Breast epithelium (tissue), 4 donors: Measurements from ENCODE around the gene CALR. TPM values are rescaled to one million over a fixed set of nuclear protein-coding genes. Genes with fewer than 3 reads are reported as not detected.
A peak's percentile ranks its signal among the peaks of the same experiment; 100 is the strongest.
"Not testable (repeated sequence)": the region's sequence is repeated elsewhere in the genome, so short reads cannot be mapped to it uniquely, and the experiment has no call there.

Experiments used
- DNase-seq, 2 donors: peaks; one replicate each; pipeline ENCODE4 v3.0.0-alpha.2; 2019; ENCODE audit warnings: low spot score in 2 of 2
- H3K27ac ChIP-seq, 2 donors: fragments of 200-600 bp; sonication (generic) in 1 of 2; one replicate each; pipeline ENCODE4 v1.5.1; 2016 to 2019; ENCODE audit warnings: mild to moderate bottlenecking in 1 of 2
- H3K27me3 ChIP-seq, 2 donors: fragments of 200-600 bp; sonication (generic) in 1 of 2; one replicate each; pipeline versions ENCODE4 v1.5.1 to v1.6.0; 2017 to 2019; ENCODE audit warnings: control low read depth in 1 of 2, mild to moderate bottlenecking in 1 of 2
- H3K36me3 ChIP-seq: fragments of 200-600 bp; one replicate; pipeline ENCODE4 v1.5.1; 2019
- H3K4me1 ChIP-seq, 2 donors: fragments of 200-600 bp; sonication (generic); one replicate each; pipeline ENCODE4 v1.5.1; 2016 to 2019; ENCODE audit warnings: control low read depth in 1 of 2
- H3K4me3 ChIP-seq, 3 donors: fragments of 200-600 bp; sonication (generic); 1 replicate in 2 of 3; 2 replicates in 1 of 3; pipeline ENCODE4 v1.5.1; 2016 to 2019; ENCODE audit warnings: mild to moderate bottlenecking in 3 of 3, moderate library complexity in 2 of 3
- H3K9me3 ChIP-seq, 2 donors: fragments of 200-600 bp; sonication (generic) in 1 of 2; one replicate each; pipeline ENCODE4 v1.5.1; 2016 to 2019; ENCODE audit warnings: control low read depth in 1 of 2
- POLR2A ChIP-seq: fragments of 450-650 bp; IDR thresholded peaks from one replicate; pipeline ENCODE4 v1.6.1; 2016; ENCODE audit warnings: antibody characterized with exemption, mild to moderate bottlenecking, moderate library complexity
- POLR2AphosphoS5 ChIP-seq, 3 donors: sonication (generic); formaldehyde crosslinking; IDR thresholded peaks; one replicate each; pipeline ENCODE4 v1.6.1; 2017; ENCODE audit warnings: antibody characterized with exemption in 3 of 3
- intact Hi-C: fragments of 100-400 bp; cut with DNase I; formaldehyde crosslinking; loops from one replicate; pipeline ENCODE4 v1.15.1; 2023; ENCODE audit warnings: low total_unique reads
- total RNA-seq, 3 donors: library from RNA; depleted of rRNA; stranded (reverse); fragments of >200 nt; gene quantifications; one replicate each; pipeline ENCODE4 v1.1.0, GENCODE V29; 2016
- TF ChIP-seq, protein P1 (sequence below), 3 donors: fragments of 450-650 bp; IDR thresholded peaks; one replicate each; pipeline ENCODE4 v1.5.1; 2016 to 2017; ENCODE audit warnings: antibody characterized with exemption in 3 of 3, mild to moderate bottlenecking in 3 of 3, moderate library complexity in 3 of 3

The CALR gene
- total RNA-seq, 3 donors from 2014 or later, result 301 to 410 (median 305) TPM

DNA sequence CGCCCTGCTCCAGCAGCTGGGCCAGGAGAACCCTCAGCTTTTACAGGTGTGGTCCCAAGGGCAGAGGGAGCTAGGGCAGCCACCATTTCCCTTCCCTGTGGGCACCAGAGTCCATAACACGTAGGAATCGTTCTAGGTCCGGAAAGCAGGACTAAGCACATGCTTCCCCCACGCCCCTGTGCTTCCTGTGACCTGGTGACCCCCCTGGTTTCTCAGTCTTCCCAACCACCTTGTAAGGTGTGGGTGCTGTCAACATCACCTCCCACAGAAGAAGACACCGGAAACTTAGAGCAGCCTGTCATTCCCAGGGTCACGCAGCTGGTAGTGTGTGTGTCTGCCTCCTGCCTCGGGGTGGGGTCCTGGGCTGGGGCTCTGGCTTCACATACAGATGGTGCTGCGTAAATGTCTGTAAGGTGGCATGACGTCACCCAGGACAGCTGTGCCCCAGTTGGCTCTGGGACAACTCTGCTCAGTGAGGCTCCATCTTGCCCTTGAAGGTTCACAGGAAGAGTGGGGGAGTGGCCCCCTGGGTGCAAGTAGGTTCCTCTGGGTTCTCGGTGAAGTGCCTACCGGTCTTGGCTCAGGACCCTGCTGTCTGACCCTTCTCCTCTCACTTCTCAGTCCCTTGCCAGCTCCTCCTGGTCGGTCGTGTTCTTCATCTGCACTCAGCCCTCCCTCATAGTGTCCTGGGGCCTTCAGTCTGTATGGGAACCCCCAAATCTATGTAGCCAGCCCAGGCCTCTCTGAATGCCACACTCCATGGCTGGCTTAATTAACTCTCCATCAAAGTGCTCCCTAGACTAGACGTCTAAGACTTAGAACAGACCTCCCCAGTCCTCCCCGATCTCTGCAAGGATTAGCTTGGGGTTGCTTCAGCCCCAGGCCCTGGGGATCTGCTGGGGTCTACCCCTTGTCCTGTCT lies 11.2 kb downstream of the CALR start:
- Histone ChIP-seq H3K27ac (no peak overlapping the region), H3K4me3 (no peak overlapping the region), H3K9me3 (no peaks in the 10 kb centered on the region), H3K36me3 (peaks cover 17% of the 10 kb centered on the region), H3K4me1 (peaks cover 0 to 8% of the 10 kb centered on the region in 2 donors), H3K27me3 (no peaks in the 10 kb centered on the region)
- TF ChIP-seq POLR2AphosphoS5 (IDR thresholded peaks at IDR 0.05) (no peak), POLR2A (no peak)
- TF ChIP-seq, protein P1, sequence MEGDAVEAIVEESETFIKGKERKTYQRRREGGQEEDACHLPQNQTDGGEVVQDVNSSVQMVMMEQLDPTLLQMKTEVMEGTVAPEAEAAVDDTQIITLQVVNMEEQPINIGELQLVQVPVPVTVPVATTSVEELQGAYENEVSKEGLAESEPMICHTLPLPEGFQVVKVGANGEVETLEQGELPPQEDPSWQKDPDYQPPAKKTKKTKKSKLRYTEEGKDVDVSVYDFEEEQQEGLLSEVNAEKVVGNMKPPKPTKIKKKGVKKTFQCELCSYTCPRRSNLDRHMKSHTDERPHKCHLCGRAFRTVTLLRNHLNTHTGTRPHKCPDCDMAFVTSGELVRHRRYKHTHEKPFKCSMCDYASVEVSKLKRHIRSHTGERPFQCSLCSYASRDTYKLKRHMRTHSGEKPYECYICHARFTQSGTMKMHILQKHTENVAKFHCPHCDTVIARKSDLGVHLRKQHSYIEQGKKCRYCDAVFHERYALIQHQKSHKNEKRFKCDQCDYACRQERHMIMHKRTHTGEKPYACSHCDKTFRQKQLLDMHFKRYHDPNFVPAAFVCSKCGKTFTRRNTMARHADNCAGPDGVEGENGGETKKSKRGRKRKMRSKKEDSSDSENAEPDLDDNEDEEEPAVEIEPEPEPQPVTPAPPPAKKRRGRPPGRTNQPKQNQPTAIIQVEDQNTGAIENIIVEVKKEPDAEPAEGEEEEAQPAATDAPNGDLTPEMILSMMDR (IDR thresholded peaks at IDR 0.05), result no peak
- no peak for DNase-seq
- intact Hi-C loops, result no loop called here

DNA sequence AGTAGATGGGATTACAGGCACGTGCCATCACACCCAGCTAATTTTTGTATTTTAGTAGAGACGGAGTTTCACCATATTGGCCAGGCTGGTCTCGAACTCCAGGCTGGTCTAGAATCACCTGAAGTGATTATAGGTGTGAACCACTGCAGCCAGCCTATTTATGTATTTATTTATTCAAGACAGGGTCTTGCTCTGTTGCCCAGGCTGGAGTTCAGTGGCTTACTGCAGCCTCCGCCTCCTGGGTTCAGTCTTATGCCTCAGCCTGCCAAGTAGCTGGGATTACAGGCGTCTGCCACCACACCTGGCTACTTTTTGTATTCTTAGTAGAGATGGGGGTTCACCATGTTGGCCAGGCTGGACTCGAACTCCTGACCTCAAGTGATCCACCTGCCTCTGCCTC lies 13.6 kb downstream of the CALR start:
- H3K36me3 ChIP-seq, result peaks cover 17% of the 10 kb centered on the region
- DNase-seq, intact Hi-C loops, H3K4me1 ChIP-seq, H3K27me3 ChIP-seq, H3K9me3 ChIP-seq, H3K4me3 ChIP-seq: not testable (repeated sequence)
- H3K27ac ChIP-seq, result peak overlapping the region in 1 of 2 donors; percentile 15

DNA sequence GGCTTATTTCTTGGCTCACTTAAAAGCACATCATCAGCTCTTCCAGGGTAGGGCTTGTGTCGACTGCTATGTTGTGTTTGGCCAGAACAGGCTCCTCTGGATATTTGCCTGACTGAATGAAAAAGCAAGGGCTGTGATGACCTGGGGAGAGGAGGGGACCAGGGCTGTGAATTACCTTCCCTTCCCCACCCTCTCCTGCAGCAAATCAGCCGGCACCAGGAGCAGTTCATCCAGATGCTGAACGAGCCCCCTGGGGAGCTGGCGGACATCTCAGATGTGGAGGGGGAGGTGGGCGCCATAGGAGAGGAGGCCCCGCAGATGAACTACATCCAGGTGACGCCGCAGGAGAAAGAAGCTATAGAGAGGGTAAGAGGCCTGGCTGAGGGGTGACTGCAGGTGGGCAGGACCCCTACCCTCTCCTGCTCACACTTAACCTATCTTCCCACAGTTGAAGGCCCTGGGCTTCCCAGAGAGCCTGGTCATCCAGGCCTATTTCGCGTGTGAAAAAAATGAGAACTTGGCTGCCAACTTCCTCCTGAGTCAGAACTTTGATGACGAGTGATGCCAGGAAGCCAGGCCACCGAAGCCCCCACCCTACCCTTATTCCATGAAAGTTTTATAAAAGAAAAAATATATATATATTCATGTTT lies 14.2 kb downstream of the CALR start:
- peaks cover 17% of the 10 kb centered on the region for H3K36me3 ChIP-seq
- H3K27me3 ChIP-seq, result no peaks in the 10 kb centered on the region
- no peaks in the 10 kb centered on the region for H3K9me3 ChIP-seq
- TF ChIP-seq, protein P1 (IDR thresholded peaks at IDR 0.05), result no peak
- TF ChIP-seq POLR2AphosphoS5 (IDR thresholded peaks at IDR 0.05) (no peak), POLR2A (no peak)
- no peak for DNase-seq
- H3K27ac ChIP-seq, result peak overlapping the region in 1 of 2 donors; percentile 15
- intact Hi-C loops, result no loop called here
- H3K4me3 ChIP-seq, result no peak overlapping the region
- H3K4me1 ChIP-seq, result peaks cover 6 to 7% of the 10 kb centered on the region in 2 donors

DNA sequence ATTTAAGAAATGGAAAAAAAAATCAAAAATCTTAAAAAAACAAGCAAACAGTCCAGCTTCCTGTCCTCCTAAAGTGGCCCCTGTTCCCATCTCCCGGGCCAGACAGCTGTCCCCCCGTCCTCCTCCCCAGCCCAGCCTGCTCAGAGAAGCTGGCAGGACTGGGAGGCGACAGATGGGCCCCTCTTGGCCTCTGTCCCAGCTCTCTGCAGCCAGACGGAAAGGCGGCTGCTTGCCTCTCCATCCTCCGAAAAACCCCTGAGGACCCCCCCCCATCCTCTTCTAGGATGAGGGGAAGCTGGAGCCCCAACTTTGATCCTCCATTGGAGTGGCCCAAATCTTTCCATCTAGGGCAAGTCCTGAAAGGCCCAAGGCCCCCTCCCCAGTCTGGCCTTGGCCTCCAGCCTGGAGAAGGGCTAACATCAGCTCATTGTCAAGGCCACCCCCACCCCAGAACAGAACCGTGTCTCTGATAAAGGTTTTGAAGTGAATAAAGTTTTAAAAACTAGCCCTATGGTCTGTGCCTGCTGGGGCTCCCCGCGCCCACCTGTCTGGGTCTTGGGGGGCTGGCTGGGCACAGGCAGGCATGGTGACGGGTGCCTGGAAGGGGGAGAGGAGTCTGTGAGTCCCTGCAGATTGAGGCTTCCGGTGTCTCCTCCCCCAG lies 14.9 kb downstream of the CALR start:
- H3K36me3 ChIP-seq, result peaks cover 17% of the 10 kb centered on the region
- H3K9me3 ChIP-seq, result no peaks in the 10 kb centered on the region
- H3K27ac ChIP-seq, result peak overlapping the region in 1 of 2 donors; percentile 61
- no peak for DNase-seq
- no peak overlapping the region for H3K4me3 ChIP-seq
- intact Hi-C loops, result no loop called here
- no peak for TF ChIP-seq POLR2AphosphoS5 (IDR thresholded peaks at IDR 0.05)
- no peak for TF ChIP-seq POLR2A
- TF ChIP-seq, protein P1 (IDR thresholded peaks at IDR 0.05), result no peak
- H3K27me3 ChIP-seq, result no peaks in the 10 kb centered on the region
- H3K4me1 ChIP-seq, result peaks cover 6 to 7% of the 10 kb centered on the region in 2 donors

DNA sequence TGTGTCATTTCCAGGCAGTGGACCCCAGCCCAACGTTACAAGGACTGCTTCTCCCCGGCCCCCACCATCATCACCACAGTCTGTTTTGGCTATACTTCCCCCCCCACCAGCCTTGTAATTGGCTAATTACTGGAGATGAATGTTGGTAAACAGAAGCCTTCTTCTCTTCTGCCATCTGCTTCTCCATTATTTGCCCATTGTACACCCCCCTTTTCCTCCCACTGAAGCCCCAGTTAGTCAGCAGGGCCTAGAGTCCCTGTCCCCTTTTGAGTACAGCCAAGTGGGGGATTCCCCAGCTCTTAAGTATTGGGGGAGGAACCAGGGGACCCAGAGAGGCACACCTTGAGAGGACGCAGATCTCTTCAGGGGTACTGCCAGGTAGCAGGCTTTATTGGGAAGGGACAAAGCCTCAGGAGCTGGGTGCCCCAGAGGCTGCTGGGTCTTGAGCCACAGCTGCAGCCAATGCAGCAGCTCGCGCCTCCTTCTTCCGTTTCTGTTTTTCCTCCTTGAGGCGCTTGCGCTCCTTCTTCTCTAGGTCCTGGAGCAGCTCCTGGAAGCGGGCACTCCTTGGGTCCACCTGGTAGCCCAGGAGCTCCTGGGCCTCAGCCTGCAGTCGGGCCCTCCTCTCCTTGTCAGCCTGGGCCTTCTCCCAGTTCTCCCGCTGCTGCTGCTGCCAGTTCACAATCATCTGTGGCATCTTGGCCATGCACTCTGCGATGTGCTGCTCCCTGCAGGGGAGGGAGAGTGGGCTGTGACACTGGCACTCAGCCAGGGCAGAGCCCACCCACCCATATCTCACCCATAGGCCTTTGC lies 15.6 kb downstream of the CALR start:
- intact Hi-C loops, result no loop called here
- H3K27ac ChIP-seq, result peak overlapping the region in 1 of 2 donors; percentile 61
- H3K36me3 ChIP-seq, result peaks cover 10% of the 10 kb centered on the region
- peaks cover 6 to 7% of the 10 kb centered on the region in 2 donors for H3K4me1 ChIP-seq
- DNase-seq, result no peak
- H3K4me3 ChIP-seq, result no peak overlapping the region
- H3K27me3 ChIP-seq, result no peaks in the 10 kb centered on the region
- TF ChIP-seq POLR2AphosphoS5 (IDR thresholded peaks at IDR 0.05) (no peak), POLR2A (no peak)
- TF ChIP-seq, protein P1 (IDR thresholded peaks at IDR 0.05), result no peak
- H3K9me3 ChIP-seq, result no peaks in the 10 kb centered on the region
